HEK293T (cell line): ENCODE results near the gene SERPINE1.

Experiments
- ARNT ChIP-seq: fragments of 450-650 bp; IDR thresholded peaks from 2 replicates; pipeline ENCODE4 v1.6.1; 2017; ENCODE audit warnings: mild to moderate bottlenecking
- BHLHE40 ChIP-seq: fragments of 450-650 bp; IDR thresholded peaks from 2 replicates; pipeline ENCODE4 v1.6.1; 2016; ENCODE audit warnings: mild to moderate bottlenecking, moderate library complexity, borderline replicate concordance
- CTBP1 ChIP-seq: fragments of 450-650 bp; IDR thresholded peaks from 2 replicates; pipeline ENCODE4 v1.6.1; 2016; ENCODE audit warnings: borderline replicate concordance
- ELF4 ChIP-seq: fragments of 450-650 bp; IDR thresholded peaks from 2 replicates; pipeline ENCODE4 v1.6.1; 2017; ENCODE audit warnings: antibody characterized with exemption
- FOXA1 ChIP-seq: fragments of 450-650 bp; IDR thresholded peaks from 2 replicates; pipeline ENCODE4 v1.6.1; 2016; ENCODE audit warnings: mild to moderate bottlenecking
- FOXK2 ChIP-seq: fragments of 450-650 bp; IDR thresholded peaks from 2 replicates; pipeline ENCODE4 v1.6.1; 2016; ENCODE audit warnings: mild to moderate bottlenecking
- FOXM1 ChIP-seq: fragments of 450-650 bp; IDR thresholded peaks from 2 replicates; pipeline ENCODE4 v1.6.1; 2017; ENCODE audit warnings: mild to moderate bottlenecking, borderline replicate concordance
- HDGF ChIP-seq: fragments of 450-650 bp; IDR thresholded peaks from 2 replicates; pipeline ENCODE4 v1.6.1; 2017; ENCODE audit warnings: antibody characterized with exemption, borderline replicate concordance
- LEF1 ChIP-seq: fragments of 450-650 bp; IDR thresholded peaks from 2 replicates; pipeline ENCODE4 v1.6.1; 2017; ENCODE audit warnings: mild to moderate bottlenecking, borderline replicate concordance
- NFRKB ChIP-seq: fragments of 450-650 bp; IDR thresholded peaks from 2 replicates; pipeline ENCODE4 v1.6.1; 2016; ENCODE audit warnings: mild to moderate bottlenecking, moderate library complexity
- SP1 ChIP-seq: fragments of 450-650 bp; IDR thresholded peaks from 2 replicates; pipeline ENCODE4 v1.6.1; 2017
- SUZ12 ChIP-seq: fragments of 450-650 bp; IDR thresholded peaks from 2 replicates; pipeline ENCODE4 v1.6.1; 2016; ENCODE audit warnings: mild to moderate bottlenecking
- TARDBP ChIP-seq: fragments of 450-650 bp; IDR thresholded peaks from 2 replicates; pipeline ENCODE4 v1.6.1; 2016
- TF ChIP-seq, protein P1 (sequence below): fragments of 450-650 bp; IDR thresholded peaks from 2 replicates; pipeline ENCODE4 v1.6.1; 2016

DNA sequence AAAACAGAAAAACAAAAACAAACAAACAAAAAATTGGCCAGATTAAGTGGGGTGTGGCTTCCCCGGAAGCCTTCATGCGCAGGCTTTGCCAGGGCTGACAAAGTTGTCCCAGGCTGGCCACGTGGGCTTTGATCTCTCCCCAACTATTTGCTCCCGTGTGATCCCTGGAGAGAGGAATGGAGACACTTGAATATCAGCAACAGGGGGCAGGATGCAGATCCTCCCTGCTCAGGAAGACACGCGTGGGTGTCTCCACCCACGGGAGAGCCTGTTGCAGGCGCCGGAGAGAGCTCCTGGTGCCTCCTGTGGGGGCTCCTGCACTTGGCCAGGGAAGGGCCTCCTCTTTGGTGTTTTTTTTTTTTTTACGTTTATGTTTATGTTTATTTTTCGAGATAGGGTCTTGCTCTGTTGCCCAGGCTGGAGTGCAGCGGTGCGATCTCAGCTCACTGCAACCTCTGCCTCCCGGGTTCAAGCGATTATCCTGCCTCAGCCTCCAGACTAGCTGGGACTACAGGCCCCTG lies 22.7 kb upstream of the SERPINE1 start:
- TF ChIP-seq SP1 (no peak), TARDBP (no peak), FOXK2 (no peak), LEF1 (no peak), ARNT (no peak), NFRKB (no peak), FOXM1 (no peak), HDGF (no peak), SUZ12 (no peak), BHLHE40 (no peak), FOXA1 (no peak), ELF4 (no peak), CTBP1 (no peak)
- TF ChIP-seq, protein P1, sequence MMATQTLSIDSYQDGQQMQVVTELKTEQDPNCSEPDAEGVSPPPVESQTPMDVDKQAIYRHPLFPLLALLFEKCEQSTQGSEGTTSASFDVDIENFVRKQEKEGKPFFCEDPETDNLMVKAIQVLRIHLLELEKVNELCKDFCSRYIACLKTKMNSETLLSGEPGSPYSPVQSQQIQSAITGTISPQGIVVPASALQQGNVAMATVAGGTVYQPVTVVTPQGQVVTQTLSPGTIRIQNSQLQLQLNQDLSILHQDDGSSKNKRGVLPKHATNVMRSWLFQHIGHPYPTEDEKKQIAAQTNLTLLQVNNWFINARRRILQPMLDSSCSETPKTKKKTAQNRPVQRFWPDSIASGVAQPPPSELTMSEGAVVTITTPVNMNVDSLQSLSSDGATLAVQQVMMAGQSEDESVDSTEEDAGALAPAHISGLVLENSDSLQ = no peak
